A549 (cell line): ENCODE data around the gene FSTL5. TPM values are rescaled to one million over a fixed set of nuclear protein-coding genes. Genes with fewer than 3 reads are reported as not detected.

Source experiments
- ATAC-seq, 2 experiments: fragments of 200-7000 bp in 1 of 2; fragments of >200 bp in 1 of 2; cut with Nextera tagmentation in 1 of 2; cut with Tn5 transposase in 1 of 2; 3 replicates each; pipeline versions ENCODE4 v1.8.0 to v1.9.1; 2018 to 2020; ENCODE audit warnings: mild to moderate bottlenecking in 1 of 2, moderate library complexity in 1 of 2
- CTCF ChIA-PET: fragments of 300-600 bp; sonication (Branson Sonifier 250); formaldehyde crosslinking; extraction: SDS; loops from one replicate; lab custom pipeline; 2021; ENCODE audit warnings: antibody characterized with exemption, inconsistent platforms; lab: Yijun Ruan, JAX
- POLR2A ChIA-PET: fragments of 350-600 bp; formaldehyde crosslinking; extraction: SDS; loops from one replicate; lab custom pipeline; 2021; ENCODE audit warnings: antibody characterized with exemption, inconsistent platforms; lab: Yijun Ruan, JAX
- DNase-seq, 2 experiments: peaks; one replicate each; pipeline versions ENCODE4 v3.0.0 to v3.0.0-alpha.2; 2011 to 2016; ENCODE audit warnings: low read depth in 1 of 2, low spot score in 1 of 2
- FAIRE-seq: peaks from 2 replicates; lab custom pipeline; 2011; peaks lifted over from hg19 to GRCh38; lab: Jason Lieb, UNC
- H3K27ac ChIP-seq, 2 experiments: fragments of >200 bp; sonication (Bioruptor Twin); formaldehyde crosslinking; 3 replicates each; pipeline ENCODE4 v1.5.1; 2016 to 2017
- H3K4me1 ChIP-seq: fragments of >200 bp; sonication (Bioruptor Twin); formaldehyde crosslinking; 3 replicates; pipeline ENCODE4 v1.6.1; 2016
- H3K4me2 ChIP-seq: fragments of >200 bp; sonication (Bioruptor Twin); formaldehyde crosslinking; 3 replicates; pipeline ENCODE4 v1.6.1; 2016
- H3K4me3 ChIP-seq: fragments of >200 bp; sonication (Bioruptor Twin); formaldehyde crosslinking; 3 replicates; pipeline ENCODE4 v1.5.1; 2016
- H3K9me3 ChIP-seq: fragments of >200 bp; sonication (Bioruptor Twin); formaldehyde crosslinking; 3 replicates; pipeline ENCODE4 v1.6.1; 2016
- BCL3 ChIP-seq: fragments of >200 bp; sonication (Bioruptor Twin); formaldehyde crosslinking; IDR thresholded peaks from 3 replicates; pipeline ENCODE4 v1.6.1; 2016
- CBX2 ChIP-seq: fragments of 200-600 bp; sonication (generic); IDR thresholded peaks from 2 replicates; pipeline ENCODE4 v1.6.1; 2016; ENCODE audit warnings: low read depth, mild to moderate bottlenecking, borderline replicate concordance
- CBX8 ChIP-seq: fragments of 200-600 bp; sonication (generic); IDR thresholded peaks from 2 replicates; pipeline ENCODE4 v1.6.1; 2016
- CEBPB ChIP-seq, 2 experiments: fragments of >200 bp in 1 of 2; sonication (Bioruptor Twin) in 1 of 2; formaldehyde crosslinking in 1 of 2; IDR thresholded peaks; 2 replicates each; pipeline ENCODE4 v1.6.1; 2012 to 2016
- ELK1 ChIP-seq: fragments of 150-350 bp; IDR thresholded peaks from 2 replicates; pipeline ENCODE4 v1.6.1; 2014; ENCODE audit warnings: low read depth, mild to moderate bottlenecking, low read length
- EP300 ChIP-seq, 2 experiments: fragments of >200 bp; sonication (Bioruptor Twin); formaldehyde crosslinking; IDR thresholded peaks; 2 replicates in 1 of 2; 3 replicates in 1 of 2; pipeline ENCODE4 v1.6.1; 2016 to 2017
- HDAC2 ChIP-seq: fragments of 200-600 bp; sonication (generic); IDR thresholded peaks from 2 replicates; pipeline ENCODE4 v1.6.1; 2016
- KDM5A ChIP-seq: fragments of 200-600 bp; sonication (generic); IDR thresholded peaks from 2 replicates; pipeline ENCODE4 v1.6.1; 2016; ENCODE audit warnings: antibody characterized with exemption, mild to moderate bottlenecking
- NFE2L2 ChIP-seq: fragments of 150-350 bp; conservative IDR thresholded peaks from 2 replicates; pipeline ENCODE4 v1.6.1; 2014; ENCODE audit warnings: low read length
- NR3C1 ChIP-seq: fragments of >200 bp; sonication (Bioruptor Twin); formaldehyde crosslinking; IDR thresholded peaks from 3 replicates; pipeline ENCODE4 v1.6.1; 2017
- PBX3 ChIP-seq: IDR thresholded peaks from 2 replicates; pipeline ENCODE4 v1.6.1; 2012
- RARB ChIP-seq: fragments of 250-450 bp; sonication (Bioruptor Pico); IDR thresholded peaks from 2 replicates; pipeline ENCODE4 v1.8.0; 2021; ENCODE audit warnings: mild to moderate bottlenecking, moderate library complexity
- REST ChIP-seq: fragments of 200-600 bp; sonication (generic); IDR thresholded peaks from 2 replicates; pipeline ENCODE4 v1.6.1; 2016; ENCODE audit warnings: antibody characterized with exemption, mild to moderate bottlenecking, moderate library complexity
- ZC3H11A ChIP-seq: fragments of 450-650 bp; IDR thresholded peaks from 2 replicates; pipeline ENCODE4 v1.6.1; 2014; ENCODE audit warnings: antibody characterized with exemption, mild to moderate bottlenecking
- WGBS: methylation state at CpG from one replicate; pipeline ENCODE4 v1.1.6; 2017; ENCODE audit errors: missing lambda C conversion rate; 5-methylcytosine and 5-hydroxymethylcytosine counted together
- polyA plus RNA-seq, 4 experiments: library from polyadenylated mRNA; depleted of rRNA in 3 of 4; stranded (reverse); fragments of >200 nt; fragmentation: RNase III in 1 of 4; extraction: RNeasy Plus Mini Kit Qiagen cat#74134 plus additional on column Dnase treatment in 1 of 4; gene quantifications; 2 replicates in 3 of 4; 3 replicates in 1 of 4; pipeline ENCODE4 v1.2.3, GENCODE V29; 2011 to 2017
- TF ChIP-seq, protein P1 (sequence below): fragments of >200 bp; sonication (Bioruptor Twin); formaldehyde crosslinking; IDR thresholded peaks from 2 replicates; pipeline ENCODE4 v1.6.1; 2016
- TF ChIP-seq, protein P2 (sequence below): fragments of >200 bp; sonication (Bioruptor Twin); formaldehyde crosslinking; IDR thresholded peaks from 3 replicates; pipeline ENCODE4 v1.5.1; 2016

FSTL5 gene
- polyA plus RNA-seq, 2 of the 4 experiments (the other 2 are of a cell fraction): 0.06 to 0.10 TPM

- FAIRE-seq: no peak
These were observed 334.2 kb downstream of the FSTL5 start for GRCh38 chr4:161829591-161829990.

GRCh38 chr4:161828061-161828460 lies 335.7 kb downstream of the FSTL5 start:
- ATAC-seq: no peak
- ChIA-PET CTCF (no interaction called here), POLR2A (no interaction called here)
- no peak for DNase-seq
- Histone ChIP-seq H3K4me2 (no peak overlapping the region), H3K4me3 (no peak overlapping the region)
- no peak for TF ChIP-seq CBX2
- TF ChIP-seq RARB (CRISPR knock-in tag): no peak
- TF ChIP-seq REST: no peak
- TF ChIP-seq ELK1: no peak
- TF ChIP-seq ZC3H11A: no peak
- TF ChIP-seq NR3C1: no peak
- no peak for TF ChIP-seq CBX8
- TF ChIP-seq KDM5A: no peak
- TF ChIP-seq, all 56 proteins: peak for 0
- Histone ChIP-seq H3K27ac (no peak overlapping the region), H3K9me3 (no peaks in the 10 kb centered on the region), H3K4me1 (no peaks in the 10 kb centered on the region)
- no peak for FAIRE-seq
- no CpG with 5 or more reads among the region's 1 CpG for WGBS

More at GRCh38 chr4:161829591-161829990, 334.2 kb downstream of the FSTL5 start:
- H3K9me3 ChIP-seq: no peaks in the 10 kb centered on the region
- no peak for DNase-seq
- no peak overlapping the region for H3K4me3 ChIP-seq
- H3K4me1 ChIP-seq: no peaks in the 10 kb centered on the region
- TF ChIP-seq, protein P1, sequence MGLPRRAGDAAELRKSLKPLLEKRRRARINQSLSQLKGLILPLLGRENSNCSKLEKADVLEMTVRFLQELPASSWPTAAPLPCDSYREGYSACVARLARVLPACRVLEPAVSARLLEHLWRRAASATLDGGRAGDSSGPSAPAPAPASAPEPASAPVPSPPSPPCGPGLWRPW: no peak
- TF ChIP-seq BCL3: no peak
- TF ChIP-seq PBX3: no peak
- no peak for TF ChIP-seq CEBPB (IDR thresholded peaks at IDR 0.05)
- no peak for TF ChIP-seq HDAC2
- TF ChIP-seq EP300 (IDR thresholded peaks at IDR 0.05): no peak
- TF ChIP-seq ELK1: no peak
- no peak for TF ChIP-seq NFE2L2
- TF ChIP-seq, protein P2, sequence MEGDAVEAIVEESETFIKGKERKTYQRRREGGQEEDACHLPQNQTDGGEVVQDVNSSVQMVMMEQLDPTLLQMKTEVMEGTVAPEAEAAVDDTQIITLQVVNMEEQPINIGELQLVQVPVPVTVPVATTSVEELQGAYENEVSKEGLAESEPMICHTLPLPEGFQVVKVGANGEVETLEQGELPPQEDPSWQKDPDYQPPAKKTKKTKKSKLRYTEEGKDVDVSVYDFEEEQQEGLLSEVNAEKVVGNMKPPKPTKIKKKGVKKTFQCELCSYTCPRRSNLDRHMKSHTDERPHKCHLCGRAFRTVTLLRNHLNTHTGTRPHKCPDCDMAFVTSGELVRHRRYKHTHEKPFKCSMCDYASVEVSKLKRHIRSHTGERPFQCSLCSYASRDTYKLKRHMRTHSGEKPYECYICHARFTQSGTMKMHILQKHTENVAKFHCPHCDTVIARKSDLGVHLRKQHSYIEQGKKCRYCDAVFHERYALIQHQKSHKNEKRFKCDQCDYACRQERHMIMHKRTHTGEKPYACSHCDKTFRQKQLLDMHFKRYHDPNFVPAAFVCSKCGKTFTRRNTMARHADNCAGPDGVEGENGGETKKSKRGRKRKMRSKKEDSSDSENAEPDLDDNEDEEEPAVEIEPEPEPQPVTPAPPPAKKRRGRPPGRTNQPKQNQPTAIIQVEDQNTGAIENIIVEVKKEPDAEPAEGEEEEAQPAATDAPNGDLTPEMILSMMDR: no peak
- ChIA-PET CTCF (no interaction called here), POLR2A (no interaction called here)
- H3K4me2 ChIP-seq: no peak overlapping the region
- no peak for ATAC-seq
- H3K27ac ChIP-seq: no peak overlapping the region
